ENCODE data around the gene TRABD2B. TPM values are rescaled to one million over a fixed set of nuclear protein-coding genes. Genes with fewer than 3 reads are reported as not detected.

TRABD2B gene
- total RNA-seq, 1 experiment from 2014 or later = 0.05 TPM

- no peak for TF ChIP-seq EGR1 (IDR thresholded peaks at IDR 0.05; ENCODE audit: low read depth)
- TF ChIP-seq CEBPB (IDR thresholded peaks at IDR 0.05; ENCODE audit: low read depth) = no peak
- no peak for TF ChIP-seq CBX3 (IDR thresholded peaks at IDR 0.05; ENCODE audit: low read depth)
- TF ChIP-seq JUND (IDR thresholded peaks at IDR 0.05) = no peak
- no peak for TF ChIP-seq CTCF (IDR thresholded peaks at IDR 0.05 in 2 of 3, conservative IDR thresholded peaks at IDR 0.05 in 1 of 3; ENCODE audit: borderline replicate concordance in 1 of 3, insufficient read depth in 1 of 3, low read depth in 2 of 3, low read length in 2 of 3)
- no peak for TF ChIP-seq YY1 (IDR thresholded peaks at IDR 0.05; ENCODE audit: extremely low read depth, insufficient replicate concordance, low read depth, low read length)
Measured at GRCh38 chr1:48021792-48022191, 24.6 kb upstream of the TRABD2B start (continued).

GRCh38 chr1:48019714-48020315, 22.6 kb upstream of the TRABD2B start:
- CTCF ChIA-PET = no interaction called here
- intact Hi-C loops (cut with micrococcal nuclease) = no loop called here
- Histone ChIP-seq H3K27ac (ENCODE audit: low read depth, low read length) (no peak overlapping the region), H3K9me3 (ENCODE audit: control insufficient read depth in 1 of 2, insufficient read depth in 1 of 2, low read depth in 1 of 2, low read length in 2 of 2) (no peaks in the 10 kb centered on the region), H3K27me3 (ENCODE audit: insufficient read depth, low read length) (peaks cover 13% of the 10 kb centered on the region; the same call in 1 of the 2 replicates), H3K4me1 (ENCODE audit: control insufficient read depth in 1 of 2, insufficient read depth in 2 of 2, low read length in 2 of 2) (no peaks in the 10 kb centered on the region), H3K9ac (ENCODE audit: low read length) (no peak overlapping the region), H3K79me2 (ENCODE audit: insufficient read depth, low read length) (no peaks in the 10 kb centered on the region), H3K9me2 (ENCODE audit: insufficient read depth) (no peaks in the 10 kb centered on the region), H3K4me2 (ENCODE audit: low read length) (no peak overlapping the region), H4K20me1 (ENCODE audit: insufficient read depth) (no peaks in the 10 kb centered on the region), H3K36me3 (ENCODE audit: control insufficient read depth in 1 of 2, insufficient read depth in 2 of 2, low read length in 2 of 2) (no peaks in the 10 kb centered on the region), H3K4me3 (replicated peaks in 1 of 2; ENCODE audit: low read depth in 1 of 2, low read length in 2 of 2) (no peak overlapping the region), H2AFZ (ENCODE audit: low read depth, low read length, poor library complexity, severe bottlenecking) (no peak overlapping the region)
- RAD21 ChIA-PET (ENCODE audit: low non-redundant PET in 1 of 2, low total read pairs in 2 of 2, uncharacterized antibody in 2 of 2, unreplicated experiment in 2 of 2) = no interaction called here
- no peak for TF ChIP-seq SP1 (IDR thresholded peaks at IDR 0.05; ENCODE audit: low read depth)
- TF ChIP-seq ATF3 (IDR thresholded peaks at IDR 0.05) = no peak
- no peak for TF ChIP-seq CBX3 (IDR thresholded peaks at IDR 0.05; ENCODE audit: low read depth)
- TF ChIP-seq SIN3A (IDR thresholded peaks at IDR 0.05; ENCODE audit: low read depth) = no peak
- TF ChIP-seq EGR1 (IDR thresholded peaks at IDR 0.05; ENCODE audit: low read depth) = no peak
- TF ChIP-seq YY1 (IDR thresholded peaks at IDR 0.05; ENCODE audit: extremely low read depth, insufficient replicate concordance, low read depth, low read length) = no peak
- no peak for TF ChIP-seq CEBPB (IDR thresholded peaks at IDR 0.05; ENCODE audit: low read depth)
- TF ChIP-seq MAX (IDR thresholded peaks at IDR 0.05) = no peak
- no peak for TF ChIP-seq REST (IDR thresholded peaks at IDR 0.05; ENCODE audit: low read depth)
- TF ChIP-seq ELF1 (IDR thresholded peaks at IDR 0.05; ENCODE audit: borderline replicate concordance, low read depth) = no peak
- TF ChIP-seq FOSL1 (IDR thresholded peaks at IDR 0.05; ENCODE audit: low read depth) = no peak
- no peak for TF ChIP-seq EZH2 (IDR thresholded peaks at IDR 0.05)
- ATAC-seq (no peak), DNase-seq (ENCODE audit: low read depth, low spot score) (no peak)
- BruUV-seq (replicated peaks) = no TSS peak
- POLR2A ChIA-PET = no interaction called here

All from HCT116 (cell line).